Heart left ventricle (tissue), 13 donors: ENCODE data around the gene ZFP91.

Experiments used
- CTCF ChIP-seq, 12 donors: fragments of 200-600 bp; sonication (generic) in 4 of 12; IDR thresholded peaks; one replicate each; pipeline versions ENCODE4 v1.5.0 to v1.8.0; 2018 to 2022; ENCODE audit warnings: antibody characterized with exemption in 12 of 12, mild to moderate bottlenecking in 5 of 12
- POLR2A ChIP-seq, 2 donors: fragments of 450-650 bp; IDR thresholded peaks; one replicate each; pipeline ENCODE4 v1.6.1; 2017; ENCODE audit warnings: antibody characterized with exemption in 2 of 2, mild to moderate bottlenecking in 2 of 2, moderate library complexity in 2 of 2
- donor health status: ischemic (EF 13 %, LVEDD 7.1; RV severe dilation, severe dysfunction).
- donor health status: DM: no; HTN: yes; CAD: no.
- donor health status: DM: no; HTN: no; CAD: no.
- donor health status: ischemic (EF 25% LVEDD 6.9; RV normal size, moderate dysfunction).
- donor health status: ischemic (EF 25% LVEDD 5.7; RV mildly dilated, moderate dysfunction).
- donor health status: ischemic (EF 35%, LVEDD 5.7; RV mildly dilated, moderate dysfunction).
- donor health status: nonischemic (EF 11% LVEDD 7.7; RV severe dilation, severe dysfunction).
- donor health status: DM: yes; HTN: yes; CAD: no.
- donor health status: PGD.
- donor health status: ischemic (EF 29% LVEDD 5.4; RV normal size, mild dysfunction).
- donor health status: nonischemic (EF 23%, LVEDD 6.1; RV moderate dilation, normal function).

GRCh38 chr11:58549644-58550043 is 29.2 kb upstream of the ZFP91 start:
- TF ChIP-seq CTCF (IDR thresholded peaks at IDR 0.05), result no peak
- no peak for TF ChIP-seq POLR2A (IDR thresholded peaks at IDR 0.05)
